Right atrium auricular region (tissue), 2 donors: Measurements from ENCODE around the gene ITGB5. TPM values are rescaled to one million over a fixed set of nuclear protein-coding genes. Genes with fewer than 3 reads are reported as not detected.

ENCODE experiments used
- DNase-seq: peaks from one replicate; pipeline ENCODE4 v3.0.0-alpha.2; 2019; ENCODE audit warnings: low spot score
- H3K27ac ChIP-seq, 2 donors: fragments of 200-600 bp; sonication (generic); 1 replicate in 1 of 2; 2 replicates in 1 of 2; pipeline ENCODE4 v1.5.1; 2016 to 2019
- H3K27me3 ChIP-seq, 2 donors: fragments of 200-600 bp; sonication (generic); one replicate each; pipeline versions ENCODE4 v1.5.1 to v1.6.0; 2017 to 2019
- H3K36me3 ChIP-seq: fragments of 200-600 bp; sonication (generic); one replicate; pipeline ENCODE4 v1.5.1; 2016
- H3K4me1 ChIP-seq, 2 donors: fragments of 200-600 bp; sonication (generic); one replicate each; pipeline versions ENCODE4 v1.5.1 to v1.6.0; 2017 to 2019
- H3K4me3 ChIP-seq, 2 donors: fragments of 200-600 bp; sonication (generic); 1 replicate in 1 of 2; 2 replicates in 1 of 2; pipeline ENCODE4 v1.5.1; 2017 to 2019; ENCODE audit warnings: mild to moderate bottlenecking in 1 of 2, moderate library complexity in 1 of 2
- H3K9me3 ChIP-seq, 2 donors: fragments of 200-600 bp; sonication (generic); one replicate each; pipeline ENCODE4 v1.5.1; 2019
- total RNA-seq, 2 donors: library from RNA; depleted of rRNA; stranded (reverse); fragments of >200 nt; gene quantifications; one replicate each; pipeline ENCODE4 v1.1.0, GENCODE V29; 2016
- TF ChIP-seq, protein P1 (sequence below), 2 donors: fragments of 200-600 bp; sonication (generic); IDR thresholded peaks; one replicate each; pipeline ENCODE4 v1.5.1; 2019; ENCODE audit warnings: antibody characterized with exemption in 2 of 2

The ITGB5 gene
- total RNA-seq, 2 donors from 2014 or later, result 84.0 to 182 TPM

DNA sequence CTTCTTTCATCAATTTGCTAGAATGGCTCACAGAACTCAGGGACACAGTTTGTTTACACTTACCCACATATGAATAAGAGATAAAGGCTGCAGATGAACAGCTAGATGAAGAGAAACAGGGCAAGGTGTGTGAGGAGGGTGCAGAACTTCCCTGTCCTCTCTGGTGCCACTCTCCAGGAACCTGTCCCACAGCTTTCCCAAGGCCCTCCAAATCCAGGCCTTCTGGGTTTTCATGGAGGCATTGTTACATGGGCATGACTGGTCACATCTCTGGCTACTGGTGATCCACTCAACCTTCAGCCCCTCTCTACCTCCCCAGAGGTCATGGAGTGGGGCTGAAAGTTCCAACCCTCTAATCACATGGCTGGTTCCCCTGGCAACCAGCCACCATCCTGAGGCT, 73.6 kb downstream of the ITGB5 start:
- H3K27me3 ChIP-seq, result no peaks in the 10 kb centered on the region
- TF ChIP-seq, protein P1, sequence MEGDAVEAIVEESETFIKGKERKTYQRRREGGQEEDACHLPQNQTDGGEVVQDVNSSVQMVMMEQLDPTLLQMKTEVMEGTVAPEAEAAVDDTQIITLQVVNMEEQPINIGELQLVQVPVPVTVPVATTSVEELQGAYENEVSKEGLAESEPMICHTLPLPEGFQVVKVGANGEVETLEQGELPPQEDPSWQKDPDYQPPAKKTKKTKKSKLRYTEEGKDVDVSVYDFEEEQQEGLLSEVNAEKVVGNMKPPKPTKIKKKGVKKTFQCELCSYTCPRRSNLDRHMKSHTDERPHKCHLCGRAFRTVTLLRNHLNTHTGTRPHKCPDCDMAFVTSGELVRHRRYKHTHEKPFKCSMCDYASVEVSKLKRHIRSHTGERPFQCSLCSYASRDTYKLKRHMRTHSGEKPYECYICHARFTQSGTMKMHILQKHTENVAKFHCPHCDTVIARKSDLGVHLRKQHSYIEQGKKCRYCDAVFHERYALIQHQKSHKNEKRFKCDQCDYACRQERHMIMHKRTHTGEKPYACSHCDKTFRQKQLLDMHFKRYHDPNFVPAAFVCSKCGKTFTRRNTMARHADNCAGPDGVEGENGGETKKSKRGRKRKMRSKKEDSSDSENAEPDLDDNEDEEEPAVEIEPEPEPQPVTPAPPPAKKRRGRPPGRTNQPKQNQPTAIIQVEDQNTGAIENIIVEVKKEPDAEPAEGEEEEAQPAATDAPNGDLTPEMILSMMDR (IDR thresholded peaks at IDR 0.05), result no peak
- no peak for DNase-seq
- peak overlapping the region; percentile 83 to 89 for H3K27ac ChIP-seq
- no peak overlapping the region for H3K4me3 ChIP-seq
- peaks cover 29% of the 10 kb centered on the region for H3K36me3 ChIP-seq
- peaks cover 0 to 52% of the 10 kb centered on the region in 2 donors for H3K4me1 ChIP-seq
- H3K9me3 ChIP-seq, result no peaks in the 10 kb centered on the region

DNA sequence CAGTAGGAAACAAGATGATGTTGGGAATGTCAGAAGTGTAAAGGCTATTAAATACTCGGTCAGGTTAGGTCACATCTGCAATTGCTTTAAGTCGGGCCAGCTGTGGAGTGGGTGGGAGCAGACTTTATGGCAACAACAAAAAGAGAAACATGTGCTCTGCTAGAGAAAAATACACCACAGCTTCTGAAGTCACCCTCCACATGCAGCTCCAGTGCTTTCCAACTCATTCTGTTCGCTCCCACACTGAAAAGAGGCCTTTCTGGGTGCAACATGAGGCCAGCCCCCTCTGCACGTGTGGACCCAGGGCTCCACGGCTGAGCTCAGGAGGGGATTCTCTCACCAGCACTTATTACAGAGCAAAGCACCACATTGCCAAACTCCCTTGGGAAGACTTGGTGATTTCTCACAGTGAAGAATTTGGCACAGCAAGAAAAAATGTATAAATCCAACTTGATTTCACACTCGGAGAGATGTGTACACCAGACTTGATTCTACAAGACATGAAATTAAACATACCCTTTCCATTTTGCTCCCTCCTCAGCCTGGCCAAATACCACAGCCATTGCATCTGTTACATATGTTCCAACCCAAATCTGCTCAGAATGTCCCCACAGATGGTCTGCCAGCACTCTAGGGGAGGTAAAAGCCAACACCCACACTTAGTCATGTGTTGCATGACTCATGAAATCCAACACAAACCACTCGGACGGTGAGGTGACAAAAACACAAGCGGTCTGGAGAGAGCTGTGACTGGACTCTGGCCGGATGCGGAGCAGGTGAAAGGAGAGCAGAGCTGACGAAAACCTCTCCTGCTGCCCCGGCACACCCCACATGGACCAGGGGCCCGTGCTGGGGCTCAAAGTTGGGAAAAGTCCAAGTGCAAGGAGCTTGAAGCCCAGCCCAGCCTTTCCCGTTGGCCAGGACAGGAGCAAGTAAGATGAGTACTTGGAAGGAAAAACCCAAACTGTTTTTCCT, 74.6 kb downstream of the ITGB5 start:
- H3K9me3 ChIP-seq, result no peaks in the 10 kb centered on the region
- H3K4me3 ChIP-seq, result no peak overlapping the region
- H3K27me3 ChIP-seq, result no peaks in the 10 kb centered on the region
- peaks cover 27% of the 10 kb centered on the region for H3K36me3 ChIP-seq
- peak; percentile 94 for DNase-seq
- H3K4me1 ChIP-seq, result peaks cover 0 to 59% of the 10 kb centered on the region in 2 donors
- TF ChIP-seq, protein P1 (IDR thresholded peaks at IDR 0.05), result no peak
- peak overlapping the region; percentile 83 to 89 for H3K27ac ChIP-seq

DNA sequence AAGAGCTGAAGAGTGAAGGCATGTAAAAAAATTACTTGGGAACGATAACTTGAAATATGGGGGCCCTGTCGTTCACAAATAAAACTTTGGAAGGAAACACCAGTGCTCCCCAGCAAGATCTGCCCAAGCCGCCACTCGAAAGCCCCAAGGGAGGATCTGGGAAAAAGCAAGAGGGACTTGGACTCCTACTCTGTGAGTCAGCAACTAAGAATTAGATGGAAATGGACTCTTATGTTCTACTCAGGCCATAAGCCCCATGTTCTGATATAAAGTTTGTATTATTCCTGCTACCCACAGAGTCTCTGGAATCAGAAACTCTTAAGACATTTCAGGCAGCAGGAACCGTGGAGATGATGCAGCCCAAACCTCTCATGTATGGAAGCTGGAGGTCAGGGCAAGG, 75.7 kb downstream of the ITGB5 start:
- no peak overlapping the region for H3K4me3 ChIP-seq
- H3K27ac ChIP-seq, result peak overlapping the region; percentile 83 to 89
- H3K9me3 ChIP-seq, result no peaks in the 10 kb centered on the region
- DNase-seq, result no peak
- TF ChIP-seq, protein P1 (IDR thresholded peaks at IDR 0.05), result no peak
- H3K4me1 ChIP-seq, result peaks cover 0 to 59% of the 10 kb centered on the region in 2 donors
- no peaks in the 10 kb centered on the region for H3K27me3 ChIP-seq
- peaks cover 16% of the 10 kb centered on the region for H3K36me3 ChIP-seq

DNA sequence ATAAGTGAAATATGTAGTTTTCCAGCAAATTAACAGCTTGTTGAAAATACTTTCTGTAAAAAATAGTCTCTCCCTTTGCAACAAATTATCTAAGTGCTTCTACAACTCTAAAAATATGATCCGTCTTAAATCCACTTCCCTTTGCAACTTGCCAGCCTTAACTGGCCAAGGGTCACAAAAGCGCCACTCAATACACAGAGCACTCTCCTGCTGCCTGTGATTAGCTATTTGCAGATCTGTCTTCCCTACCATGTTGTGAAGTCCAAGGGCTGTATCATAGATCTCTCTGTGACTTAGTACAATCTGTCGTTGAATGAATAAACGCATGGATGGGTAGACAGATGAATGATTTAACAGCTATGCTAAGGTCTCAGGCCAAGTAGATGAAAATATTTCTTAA, 76.2 kb downstream of the ITGB5 start:
- TF ChIP-seq, protein P1 (IDR thresholded peaks at IDR 0.05), result no peak
- no peak for DNase-seq
- H3K9me3 ChIP-seq, result no peaks in the 10 kb centered on the region
- peak overlapping the region; percentile 83 to 89 for H3K27ac ChIP-seq
- peaks cover 0 to 60% of the 10 kb centered on the region in 2 donors for H3K4me1 ChIP-seq
- H3K4me3 ChIP-seq, result no peak overlapping the region
- peaks cover 11% of the 10 kb centered on the region for H3K36me3 ChIP-seq
- no peaks in the 10 kb centered on the region for H3K27me3 ChIP-seq

DNA sequence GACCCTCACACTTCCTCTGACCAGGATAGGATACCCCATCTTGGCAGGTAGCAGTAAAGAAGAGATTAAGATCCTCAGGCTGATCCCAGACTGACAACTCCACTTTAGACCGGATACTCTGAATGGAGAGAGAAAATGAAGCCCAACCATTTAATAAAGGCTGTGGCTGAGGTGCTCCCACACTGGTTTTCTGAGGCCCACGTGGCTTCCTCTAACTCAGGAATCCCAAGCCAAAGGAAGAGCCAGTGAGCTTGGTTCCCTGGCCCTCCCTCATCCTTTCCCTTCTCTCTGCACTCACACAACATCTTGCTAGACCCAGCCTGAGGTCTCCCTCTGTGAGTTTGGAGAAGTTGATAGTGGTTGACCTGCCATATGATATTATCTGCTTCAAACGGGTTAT, 78.1 kb downstream of the ITGB5 start:
- no peaks in the 10 kb centered on the region for H3K9me3 ChIP-seq
- no peak overlapping the region for H3K4me3 ChIP-seq
- no peaks in the 10 kb centered on the region for H3K27me3 ChIP-seq
- peak overlapping the region; percentile 8 to 89 for H3K27ac ChIP-seq
- no peaks in the 10 kb centered on the region for H3K36me3 ChIP-seq
- H3K4me1 ChIP-seq, result peaks cover 0 to 66% of the 10 kb centered on the region in 2 donors
- TF ChIP-seq, protein P1 (IDR thresholded peaks at IDR 0.05), result no peak
- no peak for DNase-seq
